CD4-positive, alpha-beta T cell treated with Interleukin-6 for 4 hours (primary cell): ENCODE results near the gene ATP7A.
A peak's percentile ranks its signal among the peaks of the same experiment; 100 is the strongest.
"Not testable (repeated sequence)": the region's sequence is repeated elsewhere in the genome, so short reads cannot be mapped to it uniquely, and the experiment has no call there.

Source experiments
- DNase-seq: peaks from one replicate; pipeline ENCODE4 v3.0.0-alpha.2; 2020; ENCODE audit warnings: mixed read lengths

ATP7A gene

GRCh38 chrX:78042601-78043000 is 132.1 kb downstream of the ATP7A start:
- DNase-seq, result no peak

- DNase-seq, result no peak
Observed at GRCh38 chrX:78046362-78046761, 135.9 kb downstream of the ATP7A start.

GRCh38 chrX:78048052-78048451 is 137.6 kb downstream of the ATP7A start:
- no peak for DNase-seq

- DNase-seq, result no peak
Observed at GRCh38 chrX:78063687-78064086, 153.2 kb downstream of the ATP7A start.

- no peak for DNase-seq
Observed at GRCh38 chrX:78064152-78064551, 153.7 kb downstream of the ATP7A start.

GRCh38 chrX:78064698-78065601 is 154.5 kb downstream of the ATP7A start:
- not testable (repeated sequence) for DNase-seq

- no peak for DNase-seq
Observed at GRCh38 chrX:78066110-78066509, 155.6 kb downstream of the ATP7A start.

- DNase-seq, result no peak
Observed at GRCh38 chrX:78071331-78071730, 160.8 kb downstream of the ATP7A start.

GRCh38 chrX:78073147-78074077 is 162.9 kb downstream of the ATP7A start:
- DNase-seq, result peak; percentile 40

GRCh38 chrX:78074088-78074487 is 163.6 kb downstream of the ATP7A start:
- no peak for DNase-seq

- no peak for DNase-seq
Observed at GRCh38 chrX:78075787-78076389, 165.4 kb downstream of the ATP7A start.

- not testable (repeated sequence) for DNase-seq
Observed at GRCh38 chrX:78081413-78081812, 170.9 kb downstream of the ATP7A start.

GRCh38 chrX:78092296-78092695 is 181.8 kb downstream of the ATP7A start:
- DNase-seq, result peak; percentile 26

- no peak for DNase-seq
Observed at GRCh38 chrX:78098108-78098507, 187.6 kb downstream of the ATP7A start.
